ENCODE results near the gene TMCC2.

DNA sequence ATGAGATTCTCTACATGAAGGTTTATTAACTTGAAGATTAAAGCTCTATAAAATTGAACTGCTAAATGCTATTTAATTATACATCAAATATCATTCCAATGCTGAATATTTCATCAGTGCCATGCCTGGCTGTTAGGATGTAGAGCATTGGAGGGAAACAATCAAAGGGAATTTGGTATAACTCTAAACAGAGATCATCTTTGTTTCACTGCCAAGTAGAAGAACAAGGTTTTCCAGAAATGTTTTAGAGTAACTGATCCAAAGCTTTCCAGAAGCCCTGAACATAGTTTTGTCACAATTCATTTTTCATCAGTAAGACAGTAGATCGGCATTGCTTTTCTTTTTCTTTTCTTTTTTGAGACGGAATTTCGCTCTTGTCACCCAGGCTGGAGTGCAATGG, 10.3 kb upstream of the TMCC2 start:
- TF ChIP-seq CTCF (IDR thresholded peaks at IDR 0.05; ENCODE audit: insufficient read depth, low read depth, low read length) (no peak), EZH2 (IDR thresholded peaks at IDR 0.05; ENCODE audit: insufficient read depth, low read length) (no peak)

Data from astrocyte (in vitro differentiated cells and primary cell).